Right ventricle myocardium inferior (tissue), 1 donor: ENCODE data around the gene NTN4. TPM values are rescaled to one million over a fixed set of nuclear protein-coding genes. Genes with fewer than 3 reads are reported as not detected.
A peak's percentile ranks its signal among the peaks of the same experiment; 100 is the strongest.
"Not testable (repeated sequence)": the region's sequence is repeated elsewhere in the genome, so short reads cannot be mapped to it uniquely, and the experiment has no call there.

Experiments
- ATAC-seq: fragments of 200-7000 bp; cut with Tn5 transposase; one replicate; pipeline ENCODE4 v1.9.1; 2020; ENCODE audit warnings: mild to moderate bottlenecking, moderate library complexity
- DNase-seq: peaks from one replicate; pipeline ENCODE4 v3.0.0; 2021; ENCODE audit errors: missing footprints
- intact Hi-C: fragments of 100-400 bp; cut with DNase I; formaldehyde crosslinking; loops from one replicate; pipeline ENCODE4 v1.11.0; 2022
- total RNA-seq: library from RNA; stranded (reverse); fragmentation: NEBNext Ultra II Directional; extraction: Animal tissue kit (Norgen Biotek cat#: 25700); gene quantifications from one replicate; pipeline ENCODE4 v1.2.1, GENCODE V29; 2021
- donor health status: DM: no; HTN: yes; CAD: no; lungs with severe emphysema.

Gene NTN4
- total RNA-seq, 1 donor from 2014 or later = 74.5 TPM

DNA sequence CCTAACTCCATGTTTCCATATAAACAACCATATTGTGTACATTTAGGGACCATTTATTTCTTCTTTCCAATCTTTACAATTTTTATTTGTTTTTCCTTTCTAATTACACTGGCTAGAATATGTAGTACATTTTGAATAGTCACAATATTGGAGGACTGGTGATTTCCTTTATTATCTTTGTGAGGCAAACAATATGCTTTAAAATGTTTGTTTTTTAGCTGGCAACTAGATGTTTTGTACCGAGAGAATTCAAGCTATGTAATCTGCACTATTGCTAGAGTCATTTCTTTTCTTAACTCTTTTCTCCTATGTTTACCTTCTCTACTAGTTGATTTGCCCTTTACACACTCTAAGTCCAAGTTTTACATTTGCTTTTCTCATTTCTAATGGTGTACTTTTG, 13.3 kb upstream of the NTN4 start:
- intact Hi-C loops = no loop called here
- DNase-seq = no peak
- no peak for ATAC-seq

DNA sequence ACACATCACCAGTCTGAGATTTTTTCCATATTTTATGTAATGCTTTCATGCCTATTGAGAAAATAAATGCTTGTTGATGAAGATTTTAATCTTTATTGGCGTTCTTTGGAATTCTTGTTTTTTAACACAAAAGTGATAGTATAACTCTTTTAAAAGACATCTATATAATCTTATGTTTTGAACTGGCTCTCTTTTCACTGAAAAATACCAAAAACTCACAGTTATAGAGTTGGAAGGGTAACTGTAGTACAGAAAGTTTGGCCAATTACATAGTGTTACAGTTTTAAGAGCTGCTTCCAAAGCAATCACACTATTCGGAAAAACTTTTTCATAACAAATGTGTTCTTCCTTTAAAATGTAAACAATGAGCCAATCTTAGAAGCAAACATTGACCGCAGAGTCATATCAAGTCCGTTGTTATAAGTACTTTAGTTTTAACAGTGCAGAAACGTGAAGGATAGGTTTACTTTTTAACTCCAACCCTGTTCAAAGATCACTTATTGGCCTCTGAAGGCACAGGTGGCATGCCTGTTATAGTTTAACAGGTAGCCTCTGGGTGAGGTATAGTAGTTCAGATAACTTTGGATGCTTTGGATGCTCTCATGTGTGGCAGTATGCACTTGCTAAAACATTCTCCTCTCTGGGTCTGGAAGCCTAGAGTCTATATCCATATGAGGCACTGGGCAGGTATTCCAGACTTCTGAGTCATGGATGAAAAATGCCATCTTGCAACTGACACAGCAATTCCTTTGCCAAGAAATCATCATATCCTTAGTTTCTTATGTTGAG, 12.1 kb upstream of the NTN4 start:
- ATAC-seq (no peak), DNase-seq (no peak)
- intact Hi-C loops = no loop called here

DNA sequence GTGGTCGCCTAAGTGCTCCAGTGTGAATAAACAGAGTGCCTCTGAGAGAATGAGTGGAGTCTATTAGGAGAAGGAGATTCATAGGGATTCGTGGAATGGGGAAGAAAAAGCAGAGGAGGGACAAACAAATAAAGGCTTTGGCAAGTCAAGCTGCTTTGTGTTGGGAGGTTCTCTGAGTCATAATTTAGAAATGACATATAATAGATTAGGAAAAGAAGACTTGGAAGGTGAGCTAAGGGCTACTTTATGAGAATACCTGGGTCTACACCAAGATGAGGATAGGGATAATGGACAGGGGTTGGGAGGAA, 6.4 kb upstream of the NTN4 start:
- DNase-seq = no peak
- intact Hi-C loops = no loop called here
- ATAC-seq = no peak

DNA sequence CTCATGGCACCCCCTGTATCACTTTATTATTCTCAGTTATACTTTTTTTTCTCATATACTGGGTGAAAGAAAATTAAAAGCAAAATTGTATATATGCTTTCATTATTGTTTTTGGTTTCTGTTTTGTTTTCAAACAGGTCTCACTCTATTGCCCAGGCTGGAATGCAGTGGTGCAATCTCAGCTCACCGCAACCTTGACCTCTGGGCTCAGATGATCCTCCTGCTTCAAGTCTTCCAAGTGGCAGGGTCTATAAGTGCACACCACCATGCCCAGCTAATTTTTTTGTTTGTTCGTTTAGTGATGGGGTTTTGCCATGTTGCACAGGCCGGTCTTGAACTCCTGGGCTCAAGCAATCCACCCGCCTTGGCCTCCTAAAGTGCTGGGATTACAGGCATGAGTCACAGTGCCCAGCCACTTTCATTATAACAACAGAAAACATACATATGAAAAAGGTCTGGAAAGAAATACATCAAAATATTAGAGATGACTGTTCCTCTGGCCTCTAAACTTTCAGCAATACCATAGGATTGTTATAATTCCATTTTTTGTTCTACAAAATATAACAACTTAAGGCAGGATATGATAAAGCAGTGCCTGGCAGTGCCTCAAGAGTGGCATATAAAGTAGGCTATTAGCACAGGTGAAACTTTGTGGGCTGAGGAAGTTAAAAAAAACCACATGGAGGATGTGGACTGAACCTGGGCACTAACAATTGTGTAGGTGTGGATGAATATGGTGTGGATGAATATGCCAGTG, 5.8 kb upstream of the NTN4 start:
- no peak for DNase-seq
- intact Hi-C loops = no loop called here
- ATAC-seq = no peak

DNA sequence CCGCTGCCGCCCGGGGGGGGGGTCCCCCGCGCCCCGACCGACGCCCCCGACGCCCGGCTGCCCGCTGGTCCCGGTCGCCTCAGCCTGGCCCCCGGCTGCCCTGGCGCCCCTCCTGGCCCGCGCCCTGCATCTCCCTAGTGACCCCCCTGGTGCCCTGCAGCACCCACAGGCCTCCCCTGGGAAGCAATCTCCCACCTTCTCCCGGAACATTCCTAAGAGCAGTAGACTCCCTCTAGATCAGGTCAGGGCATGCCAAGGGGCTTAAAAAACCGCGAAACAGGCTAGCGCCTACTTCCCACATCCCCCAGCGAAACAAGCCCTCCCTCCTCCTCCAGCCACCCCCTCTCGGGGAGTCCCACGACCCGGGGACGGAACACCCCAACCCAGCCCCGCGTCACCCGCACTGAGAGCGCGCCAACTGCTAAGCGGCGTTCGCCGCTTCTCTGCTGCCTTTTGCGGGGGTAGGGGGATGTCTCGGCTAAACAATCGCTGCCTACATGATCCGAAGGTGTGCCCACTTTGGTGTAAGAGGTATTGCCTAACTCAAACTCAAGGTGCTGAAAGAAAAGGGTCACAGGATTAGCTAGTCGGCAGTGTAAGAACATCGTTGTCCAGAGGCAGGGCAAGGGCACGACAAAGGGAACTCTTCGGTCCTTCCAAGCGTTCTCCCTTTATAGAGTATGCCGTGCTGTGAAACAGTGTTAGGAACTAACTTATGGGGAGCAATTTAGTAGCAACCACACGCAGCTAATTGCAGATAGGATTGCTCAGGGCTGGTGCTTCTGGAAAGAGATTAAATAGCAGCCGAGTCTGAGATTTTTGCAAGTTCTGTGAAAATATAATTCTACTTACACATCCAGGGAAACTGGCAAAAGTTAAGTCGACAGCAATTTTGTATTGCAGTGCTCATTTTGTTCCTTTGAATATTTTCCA, 619 bp upstream of the NTN4 start:
- intact Hi-C loops = loop anchor here (1.0 to 5.0 kb wide), 2 partner anchors 49 to 167 kb away; no protein-coding TSS in a partner anchor
- ATAC-seq (peak; percentile 62), DNase-seq (no peak)

DNA sequence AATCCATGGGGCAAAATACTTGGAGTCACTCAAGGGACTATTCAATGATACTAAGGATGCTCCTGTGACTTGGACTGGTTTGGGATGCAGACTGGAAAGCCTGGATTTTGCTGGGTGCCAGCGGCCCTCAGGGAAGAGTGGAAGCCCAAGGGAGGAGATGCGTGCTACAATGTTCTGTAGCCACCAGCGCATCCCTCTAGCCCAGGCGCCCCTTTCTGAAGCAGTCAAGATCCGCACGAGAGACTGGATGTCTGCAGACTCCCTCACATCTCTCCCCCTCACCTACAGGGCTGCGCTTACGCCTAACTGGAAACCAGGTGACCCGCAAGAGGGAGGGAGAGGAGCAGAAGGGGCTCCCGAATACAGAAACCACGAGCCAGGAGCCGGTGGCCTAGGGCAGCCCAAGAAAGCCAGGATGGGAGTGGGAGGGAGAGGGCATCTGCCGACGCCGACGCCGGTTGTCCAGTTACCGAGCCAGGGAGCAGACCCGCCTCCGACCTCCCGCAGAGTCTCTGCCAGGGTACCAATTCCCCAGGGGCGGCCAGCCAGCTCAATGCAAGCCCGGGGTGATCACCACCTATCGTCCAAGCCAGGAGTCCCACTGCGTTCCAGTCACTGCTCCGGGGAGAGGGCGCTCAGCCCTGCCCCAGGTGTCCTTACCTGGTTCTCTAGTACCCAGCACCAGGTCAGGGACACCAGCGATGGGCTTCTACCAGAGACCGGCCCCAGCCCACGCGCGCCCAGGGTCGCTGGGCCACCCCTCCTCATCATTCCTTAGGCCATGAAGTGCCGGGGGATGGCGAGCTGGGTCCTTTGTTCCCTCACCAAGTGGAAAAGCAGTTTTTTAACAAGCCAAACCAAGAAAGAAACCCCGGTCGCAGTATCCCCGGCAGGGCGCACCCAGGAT, 1.2 kb downstream of the NTN4 start:
- ATAC-seq (peak; percentile 35), DNase-seq (peak; percentile 76)
- intact Hi-C loops = loop anchor here (5.0 kb wide), 1 partner anchor 47 kb away; no protein-coding TSS in a partner anchor

DNA sequence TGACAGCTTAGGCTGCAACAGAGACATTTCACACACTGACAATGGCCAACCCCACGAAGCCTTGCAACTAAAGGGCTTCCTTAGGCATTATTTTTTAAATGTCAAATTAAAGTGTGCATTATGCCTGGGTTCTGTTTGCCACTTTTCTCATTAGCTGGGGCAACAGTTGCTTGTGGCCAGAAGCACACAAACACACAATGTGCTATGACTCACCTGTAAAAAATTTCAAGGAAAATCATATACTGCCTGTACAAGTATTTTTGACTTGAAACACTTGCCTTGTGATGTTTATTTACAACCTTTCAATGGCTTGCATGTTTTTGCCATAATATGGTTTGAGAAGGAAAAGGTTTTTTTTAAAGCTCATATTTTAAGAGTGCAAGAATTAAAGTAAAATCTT, 1.9 kb downstream of the NTN4 start:
- intact Hi-C loops = no loop called here
- DNase-seq (no peak), ATAC-seq (no peak)

DNA sequence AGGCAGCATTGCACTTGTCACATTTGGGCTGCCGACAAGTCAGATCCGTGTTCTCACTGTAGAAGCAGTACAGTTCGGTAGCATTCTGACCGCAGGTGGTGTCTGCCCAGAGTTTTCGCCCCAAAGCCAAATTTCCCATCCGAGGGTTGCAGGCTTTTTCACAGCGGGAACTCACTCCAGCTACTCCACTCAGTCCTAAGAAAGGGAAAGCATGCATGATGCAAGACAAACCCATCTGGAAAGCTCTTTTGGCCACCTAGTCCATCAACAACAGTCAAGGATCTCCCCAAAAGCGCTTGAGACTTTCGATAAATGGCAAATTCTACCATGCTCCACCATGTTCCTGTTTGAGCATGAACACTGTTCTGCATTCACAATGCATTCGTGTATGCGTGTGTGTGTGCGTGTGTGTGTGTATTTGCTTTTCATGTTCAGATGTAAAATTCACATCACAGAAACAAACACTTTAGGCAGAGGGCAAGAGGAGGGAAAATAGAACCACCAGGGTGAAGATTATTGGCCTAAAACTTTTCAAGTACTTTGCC, 3.2 kb downstream of the NTN4 start:
- intact Hi-C loops = no loop called here
- ATAC-seq = no peak
- DNase-seq = no peak

DNA sequence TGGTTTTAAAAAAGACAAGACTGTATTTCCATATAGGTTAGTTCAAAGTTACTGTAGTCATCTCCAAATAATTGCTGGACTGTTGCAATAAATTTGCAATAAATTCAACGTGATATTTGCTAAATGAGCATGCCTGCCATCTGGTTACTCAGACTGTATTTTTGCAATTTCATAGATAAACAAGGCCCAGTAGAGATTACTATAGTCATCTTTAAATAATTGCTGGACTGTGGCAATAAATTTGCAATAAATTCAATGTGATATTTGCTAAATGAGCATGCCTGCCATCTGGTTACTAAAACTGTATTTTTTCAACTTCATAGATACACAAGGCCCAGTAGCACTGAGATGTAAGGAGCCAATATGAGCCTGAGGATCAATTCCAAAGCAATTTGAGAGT, 5.6 kb downstream of the NTN4 start:
- DNase-seq = no peak
- no peak for ATAC-seq
- intact Hi-C loops = no loop called here

DNA sequence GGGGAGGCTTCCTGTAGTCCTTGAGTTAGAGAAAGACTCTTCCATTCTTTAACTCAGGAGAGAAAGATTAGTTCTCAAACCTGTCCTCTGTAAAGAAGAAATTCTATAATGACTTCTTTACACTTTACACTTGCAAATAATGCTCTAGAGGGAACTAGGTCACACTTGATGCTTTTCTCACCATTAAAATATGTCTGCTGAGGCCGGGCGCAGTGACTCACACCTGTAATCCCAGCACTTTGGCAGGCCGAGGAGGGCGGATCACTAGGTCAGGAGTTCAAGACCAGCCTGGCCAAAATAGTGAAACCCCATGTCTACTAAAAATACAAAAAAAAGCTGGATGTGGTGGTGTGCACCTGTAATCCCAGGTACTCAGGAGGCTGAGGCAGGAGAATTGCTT, 6.3 kb downstream of the NTN4 start:
- intact Hi-C loops = no loop called here
- peak; percentile 43 for DNase-seq
- no peak for ATAC-seq

DNA sequence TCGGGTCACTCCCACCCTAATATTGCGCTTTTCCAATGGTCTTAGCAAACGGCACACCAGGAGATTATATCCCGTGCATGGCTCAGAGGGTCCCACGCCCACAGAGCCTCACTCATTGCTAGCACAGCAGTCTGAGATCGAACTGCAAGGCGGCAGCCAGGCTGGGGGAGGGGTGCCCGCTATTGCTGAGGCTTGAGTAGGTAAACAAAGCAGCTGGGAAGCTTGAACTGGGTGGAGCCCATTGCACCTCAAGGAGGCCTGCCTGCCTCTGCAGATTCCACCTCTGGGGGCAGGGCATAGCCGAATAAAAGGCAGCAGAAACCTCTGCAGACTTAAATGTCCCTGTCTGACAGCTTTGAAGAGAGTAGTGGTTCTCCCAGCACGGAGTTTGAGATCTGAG, 15.1 kb downstream of the NTN4 start:
- ATAC-seq, DNase-seq, intact Hi-C loops: not testable (repeated sequence)

DNA sequence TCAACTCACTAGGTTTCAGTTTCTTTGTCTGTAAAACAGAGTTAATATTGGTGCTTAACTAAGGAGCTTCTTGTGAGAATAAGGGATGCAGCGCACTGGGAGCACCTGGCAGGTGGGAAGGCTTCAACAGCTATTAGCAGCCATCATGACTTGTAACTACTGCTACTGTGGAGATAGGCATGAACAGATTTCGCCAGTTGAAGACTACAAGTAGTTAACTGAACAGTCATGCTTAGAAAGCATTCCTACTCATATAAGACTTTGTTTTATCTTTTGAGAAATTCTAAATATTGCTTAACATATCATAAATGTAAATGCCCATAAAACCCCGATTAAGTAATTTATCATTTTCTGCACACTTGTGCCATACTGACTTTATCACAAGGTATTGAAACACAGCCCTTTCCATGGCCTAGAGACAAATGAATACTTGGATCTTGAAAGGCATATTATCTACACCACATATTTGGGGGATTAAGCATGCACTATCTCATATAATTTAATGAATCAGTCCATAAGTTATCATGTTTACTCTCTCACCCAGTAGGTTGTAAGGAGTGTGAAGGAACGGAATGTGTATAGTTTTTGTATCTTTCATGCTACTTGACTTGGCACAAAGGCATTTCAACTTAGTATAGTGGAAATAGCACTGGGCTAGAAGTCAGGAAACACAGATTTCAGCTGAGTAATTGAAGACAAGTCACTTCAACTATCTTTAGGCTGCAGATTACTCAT, 16.1 kb downstream of the NTN4 start:
- no peak for ATAC-seq
- intact Hi-C loops = no loop called here
- no peak for DNase-seq

DNA sequence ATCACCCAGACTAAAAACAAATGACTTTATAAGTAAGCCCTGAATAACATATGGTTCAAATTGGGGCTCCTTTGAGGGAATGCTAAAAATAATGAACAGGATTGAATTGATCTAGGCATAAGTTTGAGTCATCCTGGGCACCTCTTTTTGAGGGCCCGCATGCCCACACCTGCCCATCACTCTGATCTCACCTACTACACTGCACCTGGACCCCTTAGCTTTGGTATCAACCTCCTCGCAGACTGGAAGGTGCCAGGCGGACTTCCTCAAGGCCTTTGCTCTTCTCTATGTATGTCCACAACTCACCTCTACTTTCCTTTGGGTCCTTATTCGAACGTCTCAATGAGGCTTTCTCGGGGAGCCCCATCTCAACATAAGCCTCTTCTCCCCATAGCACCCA, 17.2 kb downstream of the NTN4 start:
- ATAC-seq = no peak

DNA sequence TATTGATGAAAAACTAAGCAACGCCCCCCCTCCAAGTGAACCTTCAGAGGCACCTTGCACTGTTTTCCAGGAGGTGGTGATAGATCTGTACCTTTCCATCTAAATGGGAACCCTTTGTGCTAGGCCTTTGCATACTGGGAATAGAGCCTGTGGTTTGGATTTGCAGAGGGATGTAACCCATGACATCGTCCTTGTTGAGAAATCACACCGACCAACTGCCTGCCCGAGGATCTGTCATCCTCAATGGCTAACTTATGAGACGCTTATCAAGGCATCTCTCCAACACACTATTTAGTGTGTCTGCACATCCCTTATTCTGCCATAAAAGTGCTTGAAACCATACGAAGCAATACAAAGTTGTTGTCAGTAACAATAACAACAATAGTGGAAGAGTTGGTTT, 22.9 kb downstream of the NTN4 start:
- intact Hi-C loops = no loop called here
- DNase-seq (no peak), ATAC-seq (no peak)

More for the DNA sequence above, 17.2 kb downstream of the NTN4 start:
- intact Hi-C loops = no loop called here
- no peak for DNase-seq

DNA sequence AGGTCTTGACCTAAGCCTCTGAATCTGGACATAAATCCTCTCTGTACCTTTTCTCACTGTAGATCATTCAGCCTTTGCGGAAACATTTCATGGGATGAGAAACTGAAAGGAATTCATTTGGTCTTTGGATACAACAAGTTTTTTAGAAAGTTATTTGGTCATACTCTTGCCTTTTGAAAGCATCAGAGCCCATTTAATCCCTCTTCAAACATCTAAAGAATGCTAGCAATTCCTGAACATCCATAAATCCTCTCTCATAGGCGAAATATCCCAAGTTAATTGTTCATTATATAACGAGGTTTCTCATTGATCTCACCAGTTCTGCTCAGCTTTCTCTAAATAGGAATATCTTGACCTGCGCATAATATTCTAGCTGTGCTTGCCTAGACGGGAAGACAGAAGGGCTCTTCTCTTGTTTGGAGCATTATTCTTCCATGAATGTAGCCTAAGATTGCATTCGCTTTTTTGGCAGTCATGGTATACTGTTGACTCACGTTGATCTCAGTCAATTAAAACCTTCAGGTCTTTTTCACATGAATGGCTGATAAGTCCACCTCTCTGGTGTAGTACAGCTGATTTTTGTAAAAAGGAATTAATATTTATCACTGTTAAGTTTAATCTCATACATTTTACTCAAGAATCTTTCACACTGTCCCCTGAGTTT, 24.1 kb downstream of the NTN4 start:
- DNase-seq = no peak
- ATAC-seq = no peak
- intact Hi-C loops = no loop called here

DNA sequence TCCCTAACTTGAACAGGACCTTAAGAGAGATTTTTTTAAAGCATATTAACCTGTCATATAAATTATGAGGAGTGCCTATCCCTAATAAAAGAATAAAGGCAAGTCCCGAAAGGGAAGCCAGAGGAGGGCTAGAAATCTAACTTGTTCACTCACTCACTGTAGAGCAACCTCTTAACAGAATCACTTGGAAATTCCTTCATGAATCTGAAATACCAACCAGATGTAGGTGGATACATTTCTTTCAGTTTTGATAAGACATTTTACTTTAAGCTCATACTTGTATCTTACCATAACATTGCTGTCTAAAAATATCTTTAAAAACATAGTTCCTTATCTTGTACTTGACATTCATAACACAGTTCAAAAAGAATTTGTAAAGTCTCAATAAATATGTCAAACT, 25.7 kb downstream of the NTN4 start:
- intact Hi-C loops = no loop called here
- DNase-seq = no peak
- ATAC-seq = no peak

DNA sequence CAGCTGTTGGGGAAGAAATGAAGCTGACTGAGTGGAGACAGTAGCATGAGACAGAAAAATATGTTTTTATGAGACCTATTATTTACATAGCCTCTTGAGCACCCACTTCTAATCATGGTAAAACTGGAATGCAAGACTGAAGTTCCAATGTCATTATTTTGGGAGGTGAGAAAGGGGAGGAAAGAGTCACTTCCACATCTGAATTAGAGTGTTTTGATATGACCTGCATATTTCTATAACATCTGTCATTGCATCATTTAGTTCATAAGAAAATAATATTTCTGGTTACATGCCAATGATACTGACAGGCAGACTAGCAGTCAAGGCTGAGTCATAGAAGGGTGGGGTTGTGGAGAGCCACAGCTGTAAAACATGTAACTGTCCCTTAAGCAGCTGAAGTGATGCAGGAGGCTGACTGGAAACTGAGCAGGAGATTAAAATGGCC, 26.7 kb downstream of the NTN4 start:
- intact Hi-C loops = no loop called here
- DNase-seq (no peak), ATAC-seq (peak; percentile 89)
